Thymus (tissue), 11 donors: ENCODE measurements around the gene TM9SF2. TPM values are rescaled to one million over a fixed set of nuclear protein-coding genes. Genes with fewer than 3 reads are reported as not detected.

Experiments used
- DNase-seq, 9 donors: peaks; one replicate each; pipeline ENCODE4 v3.0.0-alpha.2; 2013; ENCODE audit warnings: low spot score in 9 of 9, low read depth in 6 of 9, missing footprints in 1 of 9
- H3K27ac ChIP-seq, 2 donors: one replicate each; pipeline ENCODE4 v1.5.1; 2013; ENCODE audit warnings: control low read depth in 1 of 2, low read depth in 1 of 2, low read length in 1 of 2, mild to moderate bottlenecking in 1 of 2, moderate library complexity in 1 of 2
- H3K27me3 ChIP-seq, 2 donors: one replicate each; pipeline ENCODE4 v1.5.1; 2013; ENCODE audit warnings: low read length in 1 of 2; ENCODE audit not compliant: control insufficient read depth in 2 of 2, insufficient read depth in 1 of 2
- H3K36me3 ChIP-seq, 2 donors: one replicate each; pipeline ENCODE4 v1.5.1; 2013; ENCODE audit warnings: low read length in 1 of 2, mild to moderate bottlenecking in 1 of 2, moderate library complexity in 1 of 2; ENCODE audit not compliant: control insufficient read depth in 2 of 2, insufficient read depth in 2 of 2
- H3K4me1 ChIP-seq, 2 donors: one replicate each; pipeline ENCODE4 v1.5.1; 2013; ENCODE audit warnings: low read length in 2 of 2; ENCODE audit not compliant: control insufficient read depth in 2 of 2, insufficient read depth in 2 of 2
- H3K4me3 ChIP-seq, 2 donors: one replicate each; pipeline ENCODE4 v1.5.1; 2013; ENCODE audit warnings: low read length in 2 of 2, control low read depth in 1 of 2, mild to moderate bottlenecking in 1 of 2
- H3K9me3 ChIP-seq, 2 donors: one replicate each; pipeline ENCODE4 v1.5.1; 2013; ENCODE audit warnings: low read length in 1 of 2, mild to moderate bottlenecking in 1 of 2; ENCODE audit not compliant: control insufficient read depth in 2 of 2, insufficient read depth in 1 of 2
- WGBS: extraction: QIAGEN DNeasy Blood & Tissue Kit; methylation state at CpG from one replicate; pipeline ENCODE4 v1.1.7; 2013; 5-methylcytosine and 5-hydroxymethylcytosine counted together
- polyA plus RNA-seq: library from polyadenylated mRNA; stranded (reverse); fragments of 200-250 nt; gene quantifications from one replicate; pipeline ENCODE4 v1.2.3, GENCODE V29; 2013
- total RNA-seq: library from RNA; stranded (reverse); fragments of 120-200 nt; gene quantifications from one replicate; pipeline ENCODE4 v1.2.4, GENCODE V29; 2013
- donor health status: healthy.

Gene TM9SF2
- total and polyA plus RNA-seq, 2 donors: 61.6 to 71.3 TPM

GRCh38 chr13:99501848-99502301 lies 603 bp downstream of the TM9SF2 start:
- Histone ChIP-seq H3K36me3 (no peaks in the 10 kb centered on the region), H3K27ac (peak overlapping the region; percentile 91 to 95), H3K4me3 (peak overlapping the region; percentile 75 to 81), H3K27me3 (no peaks in the 10 kb centered on the region), H3K9me3 (peaks cover 0 to 2% of the 10 kb centered on the region in 2 donors), H3K4me1 (peaks cover 15 to 21% of the 10 kb centered on the region in 2 donors)
- peak in 2 of 9 donors; percentile 26 to 52 for DNase-seq
- under 1% methylated on average over 18 of the region's 18 CpGs for WGBS

GRCh38 chr13:99505814-99506269 lies 4.6 kb downstream of the TM9SF2 start:
- DNase-seq: no peak
- Histone ChIP-seq H3K4me1 (peaks cover under 1 to 4% of the 10 kb centered on the region in 2 donors), H3K9me3 (peaks cover 8% of the 10 kb centered on the region in 2 donors), H3K4me3 (no peak overlapping the region), H3K27ac (no peak overlapping the region), H3K27me3 (no peaks in the 10 kb centered on the region), H3K36me3 (peaks cover 14 to 17% of the 10 kb centered on the region in 2 donors)
- 38% methylated on average over 2 of the region's 2 CpGs for WGBS

- WGBS: 6% methylated on average over 2 of the region's 2 CpGs
- peaks cover 14 to 17% of the 10 kb centered on the region in 2 donors for H3K36me3 ChIP-seq
- H3K27ac ChIP-seq: no peak overlapping the region
- H3K9me3 ChIP-seq: peaks cover 8% of the 10 kb centered on the region in 2 donors
- no peak overlapping the region for H3K4me3 ChIP-seq
- no peaks in the 10 kb centered on the region for H3K27me3 ChIP-seq
- peak in 1 of 9 donors; percentile 31 for DNase-seq
- peaks cover 0 to 3% of the 10 kb centered on the region in 2 donors for H3K4me1 ChIP-seq
Measured at GRCh38 chr13:99506634-99507033, 5.4 kb downstream of the TM9SF2 start.

- Histone ChIP-seq H3K4me1 (peaks cover 0 to 3% of the 10 kb centered on the region in 2 donors), H3K4me3 (no peak overlapping the region), H3K27me3 (no peaks in the 10 kb centered on the region), H3K27ac (no peak overlapping the region), H3K36me3 (peaks cover 14 to 17% of the 10 kb centered on the region in 2 donors), H3K9me3 (peaks cover 8% of the 10 kb centered on the region in 2 donors)
- no peak for DNase-seq
- 79% methylated on average over 3 of the region's 3 CpGs for WGBS
Measured at GRCh38 chr13:99507054-99507453, 5.8 kb downstream of the TM9SF2 start.

GRCh38 chr13:99507551-99507950 lies 6.3 kb downstream of the TM9SF2 start:
- 83% methylated on average over 3 of the region's 3 CpGs for WGBS
- no peaks in the 10 kb centered on the region for H3K27me3 ChIP-seq
- DNase-seq: no peak
- no peak overlapping the region for H3K4me3 ChIP-seq
- peaks cover 8% of the 10 kb centered on the region in 2 donors for H3K9me3 ChIP-seq
- H3K27ac ChIP-seq: no peak overlapping the region
- peaks cover 14 to 17% of the 10 kb centered on the region in 2 donors for H3K36me3 ChIP-seq
- peaks cover 0 to 3% of the 10 kb centered on the region in 2 donors for H3K4me1 ChIP-seq

GRCh38 chr13:99507986-99508385 lies 6.7 kb downstream of the TM9SF2 start:
- H3K36me3 ChIP-seq: peaks cover 14 to 17% of the 10 kb centered on the region in 2 donors
- H3K27ac ChIP-seq: no peak overlapping the region
- H3K4me3 ChIP-seq: no peak overlapping the region
- H3K4me1 ChIP-seq: peaks cover 0 to 3% of the 10 kb centered on the region in 2 donors
- H3K27me3 ChIP-seq: no peaks in the 10 kb centered on the region
- peaks cover 8% of the 10 kb centered on the region in 2 donors for H3K9me3 ChIP-seq
- no peak for DNase-seq

- peaks cover 0 to 3% of the 10 kb centered on the region in 2 donors for H3K4me1 ChIP-seq
- DNase-seq: no peak
- H3K27ac ChIP-seq: no peak overlapping the region
- no peaks in the 10 kb centered on the region for H3K27me3 ChIP-seq
- H3K36me3 ChIP-seq: peaks cover 14 to 17% of the 10 kb centered on the region in 2 donors
- no peak overlapping the region for H3K4me3 ChIP-seq
- peaks cover 8% of the 10 kb centered on the region in 2 donors for H3K9me3 ChIP-seq
- WGBS: 97% methylated on average over 4 of the region's 4 CpGs
Measured at GRCh38 chr13:99509479-99509878, 8.2 kb downstream of the TM9SF2 start.

- 93% methylated on average over 4 of the region's 4 CpGs for WGBS
- Histone ChIP-seq H3K4me3 (no peak overlapping the region), H3K36me3 (peaks cover 4 to 14% of the 10 kb centered on the region in 2 donors), H3K9me3 (no peaks in the 10 kb centered on the region), H3K4me1 (no peaks in the 10 kb centered on the region), H3K27me3 (no peaks in the 10 kb centered on the region), H3K27ac (no peak overlapping the region)
- DNase-seq: no peak
Measured at GRCh38 chr13:99514801-99515200, 13.5 kb downstream of the TM9SF2 start.

GRCh38 chr13:99516153-99516929 lies 15.1 kb downstream of the TM9SF2 start:
- no peak for DNase-seq
- Histone ChIP-seq H3K36me3 (peaks cover 12 to 26% of the 10 kb centered on the region in 2 donors), H3K27me3 (no peaks in the 10 kb centered on the region), H3K4me3 (no peak overlapping the region), H3K9me3 (no peaks in the 10 kb centered on the region), H3K27ac (no peak overlapping the region), H3K4me1 (no peaks in the 10 kb centered on the region)
- WGBS: 95% methylated on average over 5 of the region's 5 CpGs
